GM21528 (cell line): ENCODE measurements around the gene QKI.
"Not testable (repeated sequence)": the region's sequence is repeated elsewhere in the genome, so short reads cannot be mapped to it uniquely, and the experiment has no call there.

ENCODE experiments used
- ATAC-seq: cut with Tn5 transposase; IDR thresholded peaks from one replicate; pipeline ENCODE4 v1.9.1; 2021; ENCODE audit warnings: mild to moderate bottlenecking, moderate library complexity; ENCODE audit not compliant: unreplicated experiment, low FRiP score

Gene QKI

DNA sequence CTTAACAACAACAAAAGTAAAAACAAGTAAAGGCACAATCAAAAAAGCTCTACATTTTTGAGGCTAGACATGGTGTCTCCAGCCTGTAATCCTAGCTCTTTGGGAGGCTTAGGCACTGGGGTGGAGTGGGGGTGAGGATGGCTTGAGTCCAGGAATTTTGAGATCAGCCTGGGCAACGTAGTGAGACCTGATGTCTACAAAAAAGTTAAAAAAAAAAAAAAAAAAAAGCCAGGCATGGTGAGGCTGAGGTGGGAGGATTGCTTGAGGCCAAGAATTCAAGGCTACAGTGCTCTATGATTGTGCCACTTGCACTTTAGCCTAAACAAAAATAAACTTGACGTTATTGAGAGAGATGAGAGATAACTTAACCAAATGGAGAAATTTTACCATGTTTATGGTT lies 60.1 kb downstream of the QKI start:
- no peak for ATAC-seq

DNA sequence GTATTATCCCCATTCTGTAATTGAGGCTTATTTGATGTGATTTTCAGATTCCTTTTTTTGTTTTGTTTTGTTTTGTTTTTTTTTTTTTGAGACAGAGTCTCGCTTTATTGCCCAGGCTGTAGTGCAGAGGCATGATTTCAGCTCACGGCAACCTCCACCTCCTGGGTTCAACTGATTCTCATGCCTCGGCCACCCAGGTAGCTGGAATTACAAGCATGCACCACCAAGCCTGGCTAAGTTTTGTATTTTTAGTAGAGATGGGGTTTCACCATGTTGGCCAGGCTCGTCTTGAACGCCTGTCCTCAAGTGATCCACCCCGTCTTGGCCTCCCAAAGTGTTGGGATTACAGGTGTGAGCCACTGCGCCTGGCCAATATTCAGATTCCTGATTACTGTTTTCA lies 62.4 kb downstream of the QKI start:
- not testable (repeated sequence) for ATAC-seq

DNA sequence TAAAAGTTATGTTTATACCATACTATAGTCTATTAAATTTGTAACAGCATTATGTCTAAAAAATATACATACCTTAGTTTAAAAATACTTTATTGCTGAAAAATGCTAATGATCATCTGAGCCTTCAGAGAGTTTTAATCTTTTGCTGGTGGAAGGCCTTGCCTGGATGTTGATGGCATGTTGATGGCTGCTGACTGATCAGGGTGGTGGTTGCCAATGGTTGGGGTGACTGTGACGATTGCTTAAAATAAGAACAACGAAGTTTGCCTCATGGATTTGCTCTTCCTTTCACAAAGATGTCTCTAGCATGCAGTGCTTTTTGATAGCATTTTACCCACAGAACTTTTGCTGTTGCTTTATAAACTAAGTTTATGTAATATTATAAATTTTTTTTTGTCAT lies 68.6 kb downstream of the QKI start:
- ATAC-seq = no peak

DNA sequence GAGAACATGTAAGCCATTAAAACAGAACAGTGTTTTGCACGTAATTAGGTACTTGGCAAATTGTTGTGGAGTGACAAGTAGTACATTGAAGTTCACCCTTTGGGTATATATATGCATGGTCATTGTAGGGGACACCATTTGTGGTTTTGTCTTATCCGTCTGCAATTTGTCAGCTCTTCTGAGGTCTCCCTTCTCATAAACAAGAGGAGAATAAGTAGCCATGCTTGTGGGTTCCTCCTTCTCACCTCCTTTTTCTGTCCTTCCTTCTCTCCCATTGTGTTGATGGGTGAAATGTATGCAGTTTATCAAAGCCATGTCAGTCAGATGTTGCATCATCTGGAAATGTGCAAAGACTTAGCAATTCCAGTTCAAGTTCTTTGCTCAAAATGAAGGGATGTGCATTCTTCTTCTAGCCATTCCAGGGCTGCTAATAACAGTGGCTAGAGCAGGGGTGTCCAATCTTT lies 70.9 kb downstream of the QKI start:
- no peak for ATAC-seq

DNA sequence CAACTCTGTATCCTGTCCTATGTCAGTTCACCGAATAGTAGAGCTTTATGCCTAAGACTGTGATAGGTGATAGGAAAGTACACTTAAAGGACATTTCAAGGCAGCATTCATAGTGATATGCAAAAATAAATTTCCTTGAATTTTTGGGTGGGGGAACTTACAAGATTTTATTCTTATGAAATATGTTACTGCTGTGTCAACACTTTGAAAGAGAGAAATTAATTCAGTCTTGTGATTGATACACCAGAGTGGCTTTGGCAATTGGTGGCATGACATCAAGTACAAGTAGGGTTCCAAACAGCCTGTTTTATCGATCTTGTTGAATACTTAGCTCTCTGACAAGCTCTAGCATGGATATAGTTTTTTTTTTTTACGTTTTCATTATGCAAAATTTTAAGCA lies 72.3 kb downstream of the QKI start:
- no peak for ATAC-seq

DNA sequence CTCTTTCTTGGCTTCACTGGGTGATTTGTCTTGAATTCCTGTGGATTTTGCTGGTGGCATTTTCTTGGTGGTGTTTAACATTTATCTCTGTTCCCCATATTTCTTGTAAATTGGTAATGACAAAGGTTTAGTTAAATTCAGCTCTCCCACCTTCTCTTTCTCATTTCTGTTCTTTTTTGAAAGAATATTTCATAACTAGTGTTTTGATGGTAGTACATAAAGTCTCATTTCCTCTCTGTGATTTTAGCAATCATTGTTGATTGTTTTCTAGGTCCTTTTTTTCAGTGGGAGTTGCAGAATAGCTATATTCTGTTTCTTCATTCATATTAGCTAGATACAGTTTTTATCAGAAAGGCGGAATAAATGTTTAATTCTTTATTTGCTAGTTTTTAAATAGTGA lies 73.1 kb downstream of the QKI start:
- ATAC-seq = no peak

DNA sequence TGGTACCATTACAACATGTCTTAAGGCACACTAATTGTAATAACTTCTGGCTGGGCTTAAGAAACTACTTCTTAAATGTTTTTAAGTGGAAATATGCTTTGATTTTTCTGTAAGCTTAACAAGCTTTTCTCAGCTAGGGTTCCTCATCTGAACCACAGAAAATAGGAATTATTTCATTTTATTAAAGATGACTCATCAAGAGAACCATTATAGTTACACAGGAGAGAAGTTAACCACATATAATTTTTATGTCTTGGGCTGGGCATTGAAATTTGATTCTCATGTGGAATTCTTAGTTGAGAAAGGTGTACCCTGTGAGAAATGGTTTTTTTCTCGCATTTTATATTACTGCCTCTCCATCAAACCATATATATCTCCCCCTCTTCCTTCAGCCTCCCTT lies 75.1 kb downstream of the QKI start:
- no peak for ATAC-seq

DNA sequence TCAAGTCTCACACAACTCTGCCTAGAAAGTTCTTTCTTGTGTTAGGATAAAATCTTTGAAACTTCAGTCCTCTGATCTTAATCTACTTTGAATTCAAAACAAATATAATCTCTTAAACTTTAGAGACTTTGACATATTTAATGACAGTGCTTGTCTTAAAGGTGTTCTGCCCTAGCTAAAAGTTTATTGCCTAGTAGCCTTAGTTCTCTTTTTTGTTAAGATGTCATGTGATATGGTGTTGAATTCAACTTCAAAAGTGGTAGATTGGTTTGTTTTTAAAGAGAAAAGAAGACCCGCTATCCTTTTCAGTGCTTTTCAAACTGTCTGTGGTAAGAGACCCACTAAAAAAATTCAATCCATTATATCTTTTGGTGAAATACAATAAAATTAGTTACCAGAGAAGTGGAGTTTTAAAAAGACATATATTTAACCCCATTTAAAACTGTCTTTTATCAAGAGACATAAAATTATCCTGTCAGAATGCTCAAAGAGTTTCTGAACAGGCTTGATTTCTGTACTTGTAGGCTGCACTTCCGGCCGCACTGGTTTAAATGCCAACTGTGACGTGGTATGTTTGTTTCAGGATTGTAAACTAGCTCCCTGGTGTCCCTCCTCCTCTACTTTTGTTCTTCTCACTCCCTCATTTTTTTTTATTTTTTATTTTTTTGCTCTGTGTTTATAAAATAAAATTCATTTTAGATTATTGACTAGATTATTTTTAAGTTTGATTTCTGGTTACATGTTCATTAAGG lies 76.5 kb downstream of the QKI start:
- no peak for ATAC-seq

DNA sequence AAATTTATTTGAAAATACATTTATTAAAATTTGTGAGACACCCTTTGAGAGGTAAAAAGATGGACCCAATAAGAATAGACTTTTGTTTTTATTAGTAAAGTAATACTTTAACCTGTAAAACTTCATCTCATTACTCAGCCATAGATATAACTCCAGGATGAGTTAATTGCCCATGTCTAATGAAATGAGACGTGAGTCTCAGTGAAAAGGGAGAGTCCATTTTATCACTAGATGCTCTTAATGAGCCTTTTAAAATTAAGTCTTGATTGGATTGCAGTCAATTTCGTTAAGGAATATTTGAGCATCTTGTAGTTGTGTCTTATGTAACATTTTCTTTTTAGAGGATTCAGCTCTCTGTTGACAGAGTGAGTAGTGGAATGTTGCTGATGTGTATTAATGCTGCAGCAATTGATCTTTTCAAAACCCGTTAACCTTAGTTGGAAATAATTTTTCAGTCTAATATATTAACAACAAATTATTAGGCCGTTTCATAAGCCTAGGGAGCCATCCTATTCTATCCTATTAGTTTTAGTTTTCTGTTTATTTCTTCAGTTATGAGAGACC lies 77.3 kb downstream of the QKI start:
- ATAC-seq = no peak

DNA sequence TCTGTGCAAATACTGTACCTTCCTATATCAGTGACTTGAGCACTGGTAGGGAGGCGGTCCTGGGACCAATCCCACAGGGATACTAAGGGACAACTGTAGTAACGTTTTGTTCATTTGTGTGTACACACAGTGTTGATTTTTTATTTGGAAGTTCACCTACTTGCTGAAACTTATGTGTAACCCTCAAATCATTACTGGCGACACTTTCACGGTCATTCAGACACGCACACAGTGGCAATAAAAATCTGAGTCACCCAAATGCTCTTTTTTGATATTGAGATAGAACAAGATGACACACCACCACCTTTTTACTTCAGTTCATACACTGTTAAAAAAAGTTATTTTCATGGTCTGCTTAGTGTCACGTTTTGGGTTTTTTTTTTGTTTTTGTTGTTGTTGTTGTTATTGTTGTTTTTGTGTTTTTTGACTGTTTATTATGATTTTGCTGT lies 79.8 kb downstream of the QKI start:
- ATAC-seq = no peak

DNA sequence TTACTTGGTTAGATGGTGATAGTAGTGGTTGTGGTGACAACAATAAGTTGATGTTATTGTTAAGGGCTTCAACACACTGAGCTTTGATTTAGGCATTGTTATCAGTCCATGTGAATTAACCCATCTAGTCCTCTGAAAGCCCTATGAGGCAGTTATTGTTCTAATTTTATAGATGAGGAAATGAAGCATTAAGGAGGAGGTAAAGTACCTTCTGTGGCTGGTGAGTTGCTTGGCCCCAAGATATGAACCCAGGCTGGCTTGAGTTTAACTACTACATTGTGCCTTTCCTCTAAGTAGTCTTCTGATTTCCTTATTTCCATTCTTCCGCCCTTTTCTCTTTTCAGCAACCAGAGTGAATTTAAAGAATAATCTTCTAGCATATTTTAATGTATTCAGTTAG lies 81.7 kb downstream of the QKI start:
- ATAC-seq = no peak

DNA sequence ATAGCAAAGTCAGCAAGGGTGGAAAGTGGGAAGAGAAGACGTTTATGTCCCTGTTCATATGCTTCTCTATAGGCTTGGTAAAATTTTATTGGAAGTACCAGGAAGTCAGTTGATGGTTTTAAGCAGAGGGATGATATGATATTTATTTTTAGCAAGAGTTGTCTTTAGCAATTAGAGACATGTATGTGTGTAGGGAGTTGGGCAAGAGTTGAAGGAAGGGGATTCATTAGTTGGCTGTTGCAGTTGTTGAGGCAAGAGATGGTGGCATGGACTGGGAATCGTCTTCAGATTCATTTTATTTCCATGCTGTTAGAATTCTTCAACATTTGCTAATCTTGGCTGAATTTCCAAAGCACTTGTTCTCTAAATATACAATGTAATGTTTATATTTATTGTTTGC lies 85.6 kb downstream of the QKI start:
- ATAC-seq = no peak

DNA sequence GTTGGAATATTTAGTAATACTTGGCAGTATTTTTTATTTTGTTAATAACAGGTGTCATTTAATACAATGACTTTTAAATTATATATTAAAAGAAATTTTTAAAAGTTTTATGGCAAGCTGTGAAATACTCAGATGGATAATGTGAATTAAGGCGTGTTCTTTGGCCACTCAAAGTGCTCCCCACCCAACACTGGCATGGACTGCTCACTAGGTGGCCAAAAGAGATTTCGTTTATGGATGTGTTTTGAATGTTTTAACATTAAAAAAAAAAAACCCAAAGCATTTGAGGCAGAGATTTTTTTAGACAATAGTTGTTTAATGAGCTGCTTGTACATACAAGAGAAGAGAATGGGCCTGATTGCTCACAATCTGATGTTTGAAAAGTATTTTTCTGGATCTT lies 86.5 kb downstream of the QKI start:
- no peak for ATAC-seq

DNA sequence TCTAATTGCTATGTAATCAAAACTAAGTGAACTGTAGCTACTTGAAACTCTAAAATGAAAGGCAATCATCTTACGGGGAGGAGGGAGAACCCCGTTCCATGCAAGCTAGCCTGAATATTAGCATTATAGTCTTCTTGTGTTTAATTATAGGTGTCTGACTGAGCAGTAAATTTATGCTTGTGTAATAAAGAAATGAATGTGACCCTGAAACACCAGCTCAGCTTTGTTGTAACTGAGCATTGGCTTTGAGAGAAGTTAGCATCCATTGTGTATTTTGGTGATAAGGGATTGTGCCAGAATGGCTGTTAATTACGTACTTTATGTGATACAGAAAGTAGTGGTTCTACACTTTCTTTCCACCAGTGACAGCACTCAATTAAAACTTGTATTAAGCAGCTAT lies 86.9 kb downstream of the QKI start:
- ATAC-seq = no peak

DNA sequence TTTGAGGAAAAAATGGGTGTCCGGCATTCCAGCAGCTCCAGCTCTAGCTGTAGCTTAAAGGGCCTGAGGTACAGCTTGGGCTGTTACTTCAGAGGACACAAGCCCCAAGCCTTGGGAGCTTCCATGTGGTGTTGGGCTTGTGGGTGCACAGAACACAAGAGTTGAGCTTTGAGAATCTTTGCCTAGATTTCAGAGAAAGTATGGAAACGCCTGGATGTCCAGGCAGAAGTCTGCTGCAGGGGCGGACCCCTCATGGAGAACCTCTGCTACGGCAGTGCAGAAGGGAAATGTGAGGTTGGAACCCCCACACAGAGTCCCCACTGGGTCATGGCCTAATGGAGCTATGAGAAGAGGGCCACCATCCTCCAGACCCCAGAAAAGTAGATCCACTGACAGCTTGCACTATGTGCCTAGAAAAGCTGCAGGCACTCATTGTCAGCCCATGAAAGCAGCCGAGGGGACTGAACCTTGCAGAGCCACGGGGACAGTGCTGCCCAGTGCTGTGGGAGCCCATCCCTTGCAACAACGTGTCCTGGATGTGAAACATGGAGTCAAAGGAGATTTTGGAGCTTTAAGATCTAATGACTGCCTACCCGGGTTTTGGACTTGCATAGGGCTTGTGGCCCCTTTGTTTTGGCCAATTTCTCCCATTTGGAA lies 90.6 kb downstream of the QKI start:
- ATAC-seq = no peak

DNA sequence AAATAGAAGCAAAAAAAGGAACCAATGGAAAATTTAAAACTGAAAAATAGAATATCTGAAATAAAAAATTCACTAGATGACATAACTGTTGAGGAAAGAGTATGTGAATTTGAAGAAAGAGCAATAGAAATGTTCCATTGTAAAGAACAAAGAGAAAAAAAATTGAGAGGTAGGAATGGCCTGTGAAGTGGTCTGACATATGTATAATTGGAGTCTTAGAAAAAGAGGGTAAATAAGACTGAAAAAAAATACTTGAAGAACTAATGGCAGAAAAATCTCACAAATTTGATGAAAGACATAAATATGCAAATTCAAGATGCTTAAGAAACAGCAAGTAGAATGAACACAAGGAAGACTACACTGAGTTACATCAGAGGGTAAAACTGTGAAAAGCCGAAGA lies 93.4 kb downstream of the QKI start:
- ATAC-seq = no peak

DNA sequence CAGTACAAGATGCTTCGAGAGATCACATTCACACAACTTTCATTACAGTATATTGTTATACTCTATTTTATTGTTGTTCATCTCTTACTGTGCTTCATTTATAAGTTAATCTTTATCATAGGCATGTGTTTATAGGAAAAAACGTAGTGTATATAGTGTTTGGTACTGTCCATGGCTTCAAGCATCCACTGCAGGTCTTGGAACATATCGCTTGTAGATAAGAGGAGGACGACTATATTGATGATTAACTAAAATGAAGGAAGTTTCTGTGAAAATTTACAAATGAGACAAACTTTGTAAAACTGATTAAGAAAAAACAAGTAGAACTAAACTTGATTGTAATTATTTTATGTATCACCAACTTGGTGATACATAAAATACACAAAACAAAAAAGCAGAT lies 98.5 kb downstream of the QKI start:
- no peak for ATAC-seq

DNA sequence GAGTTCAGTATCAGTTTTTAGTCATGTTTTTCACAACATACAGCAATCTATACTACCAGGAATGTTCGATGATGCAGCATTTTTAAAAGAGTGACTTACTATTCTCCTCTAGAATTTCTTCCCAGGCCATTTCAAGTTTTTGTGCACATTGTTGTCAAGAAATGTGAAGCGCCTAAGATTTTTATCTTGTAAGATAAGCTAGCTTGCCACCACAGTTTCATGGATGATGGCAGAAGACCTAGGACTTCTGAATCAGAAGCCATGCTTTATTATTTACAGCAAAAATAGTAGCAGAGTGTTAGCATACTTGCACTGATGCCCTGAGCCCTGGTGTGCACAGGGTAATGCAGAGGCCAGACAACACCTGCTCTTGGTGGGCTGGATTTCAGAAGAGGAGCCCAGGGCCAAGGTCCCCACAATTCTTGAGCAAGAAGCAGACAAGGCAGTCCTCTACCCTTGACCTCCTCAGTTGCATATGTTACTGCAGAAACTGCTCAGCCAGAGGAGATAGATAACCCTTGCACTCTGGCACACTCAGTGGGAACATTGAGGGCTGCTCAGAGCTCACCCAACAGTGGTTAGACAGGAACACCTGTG lies 99.2 kb downstream of the QKI start:
- no peak for ATAC-seq

DNA sequence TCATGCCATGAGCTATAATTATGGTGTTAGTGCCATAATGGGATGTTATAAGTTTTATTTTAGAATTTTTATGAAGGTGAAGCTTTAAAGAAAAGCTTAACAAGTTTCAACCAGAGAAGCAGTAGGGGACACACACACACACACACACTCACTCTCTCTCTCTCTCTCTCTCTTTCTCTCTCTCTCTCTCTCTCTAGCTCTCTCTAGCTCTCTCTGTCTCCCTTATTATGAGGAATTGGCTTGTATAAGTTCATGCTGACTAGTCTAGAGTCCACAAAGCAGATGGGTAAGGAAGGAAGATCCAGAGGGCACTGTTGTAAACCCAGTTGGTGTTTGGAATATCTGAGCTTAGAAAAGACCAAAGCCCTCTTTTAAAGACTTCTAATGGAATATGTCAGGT lies 102.4 kb downstream of the QKI start:
- ATAC-seq = no peak

DNA sequence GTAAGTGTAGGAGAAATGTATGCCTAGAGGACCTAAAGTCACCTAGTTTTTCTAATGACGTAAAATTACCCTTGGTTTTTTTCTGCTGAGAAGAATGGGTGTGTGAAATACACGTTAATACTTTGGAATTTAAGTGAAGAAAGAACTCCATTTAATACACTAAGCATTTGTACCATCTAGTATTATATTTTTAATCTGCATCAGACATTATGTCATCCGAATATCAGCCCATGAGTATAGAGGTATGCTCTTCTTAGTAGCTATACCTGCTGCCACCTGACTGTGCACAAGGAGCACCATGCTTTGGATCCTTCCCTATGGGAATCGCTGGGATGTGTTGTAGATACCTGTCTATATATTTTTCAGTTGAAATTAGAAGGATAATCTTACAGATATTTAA lies 106.4 kb downstream of the QKI start:
- ATAC-seq = no peak

DNA sequence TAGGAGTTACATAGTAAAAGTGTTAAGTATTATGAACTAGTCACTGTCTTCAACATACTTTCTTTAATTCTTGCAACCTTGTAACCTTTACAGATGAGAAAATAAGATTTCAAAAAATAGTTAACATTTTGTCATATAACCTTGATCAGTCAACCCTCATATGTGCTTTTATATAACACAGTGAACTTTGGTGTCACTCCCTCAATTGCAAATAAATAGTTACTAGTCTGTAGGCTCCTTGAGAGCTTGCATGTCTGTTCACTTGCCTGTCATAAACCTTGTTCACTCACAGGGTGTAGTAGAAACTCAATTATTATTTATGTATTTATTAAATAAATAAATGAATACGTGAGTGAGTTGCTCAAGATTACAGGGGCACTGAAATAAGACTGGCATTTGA lies 107.5 kb downstream of the QKI start:
- ATAC-seq = no peak

DNA sequence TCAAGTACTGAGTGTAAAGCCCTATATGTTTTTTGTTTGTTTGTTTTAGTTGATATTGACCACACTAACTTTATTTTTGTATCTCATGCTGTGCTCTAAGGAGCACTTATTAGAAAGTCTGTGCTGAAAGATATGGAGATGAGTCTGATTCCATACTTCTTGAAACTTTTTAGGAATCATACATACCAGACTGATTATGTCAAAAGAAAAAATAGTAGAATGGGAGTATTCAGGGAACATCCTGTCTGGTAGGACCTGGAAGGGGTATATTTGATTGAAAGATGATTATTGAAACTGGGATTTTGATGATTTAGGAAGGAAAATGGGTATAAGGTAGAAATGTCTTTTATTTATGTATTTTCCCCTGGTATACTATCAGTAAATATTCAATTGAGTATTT lies 111.4 kb downstream of the QKI start:
- ATAC-seq = no peak
